ENCODE results near the gene OTUD1.
A peak's percentile ranks its signal among the peaks of the same experiment; 100 is the strongest.

The OTUD1 gene

DNA sequence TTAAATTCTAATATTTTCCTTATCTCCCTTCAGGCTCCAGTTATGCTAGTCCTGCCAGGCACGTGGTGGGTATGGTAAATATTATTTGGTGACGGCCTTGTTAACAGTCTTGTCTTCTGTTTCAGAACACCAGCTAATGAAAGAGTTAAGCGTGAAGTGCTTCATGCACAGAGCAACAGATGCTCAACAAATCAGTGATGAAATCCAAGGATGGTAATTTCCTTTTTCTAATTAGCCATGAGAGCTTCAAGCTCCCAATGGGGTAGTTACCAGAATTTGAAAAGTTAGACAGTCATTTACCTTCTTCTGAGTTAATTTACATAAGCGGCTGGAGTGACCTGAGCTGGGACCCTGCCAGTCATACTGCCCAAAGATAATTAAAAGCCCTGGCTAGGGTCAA, 1.9 kb upstream of the OTUD1 start:
- no peak overlapping the region for H3K4me3 ChIP-seq (replicated peaks; ENCODE audit: insufficient read depth, low read length)
- H3K27ac ChIP-seq (replicated peaks) = no peak overlapping the region
- H3K27me3 ChIP-seq (ENCODE audit: insufficient read depth, poor library complexity, severe bottlenecking) = no peaks in the 10 kb centered on the region
- no peak for TF ChIP-seq GABPA (IDR thresholded peaks at IDR 0.05; ENCODE audit: low read depth)
- TF ChIP-seq, protein P1, sequence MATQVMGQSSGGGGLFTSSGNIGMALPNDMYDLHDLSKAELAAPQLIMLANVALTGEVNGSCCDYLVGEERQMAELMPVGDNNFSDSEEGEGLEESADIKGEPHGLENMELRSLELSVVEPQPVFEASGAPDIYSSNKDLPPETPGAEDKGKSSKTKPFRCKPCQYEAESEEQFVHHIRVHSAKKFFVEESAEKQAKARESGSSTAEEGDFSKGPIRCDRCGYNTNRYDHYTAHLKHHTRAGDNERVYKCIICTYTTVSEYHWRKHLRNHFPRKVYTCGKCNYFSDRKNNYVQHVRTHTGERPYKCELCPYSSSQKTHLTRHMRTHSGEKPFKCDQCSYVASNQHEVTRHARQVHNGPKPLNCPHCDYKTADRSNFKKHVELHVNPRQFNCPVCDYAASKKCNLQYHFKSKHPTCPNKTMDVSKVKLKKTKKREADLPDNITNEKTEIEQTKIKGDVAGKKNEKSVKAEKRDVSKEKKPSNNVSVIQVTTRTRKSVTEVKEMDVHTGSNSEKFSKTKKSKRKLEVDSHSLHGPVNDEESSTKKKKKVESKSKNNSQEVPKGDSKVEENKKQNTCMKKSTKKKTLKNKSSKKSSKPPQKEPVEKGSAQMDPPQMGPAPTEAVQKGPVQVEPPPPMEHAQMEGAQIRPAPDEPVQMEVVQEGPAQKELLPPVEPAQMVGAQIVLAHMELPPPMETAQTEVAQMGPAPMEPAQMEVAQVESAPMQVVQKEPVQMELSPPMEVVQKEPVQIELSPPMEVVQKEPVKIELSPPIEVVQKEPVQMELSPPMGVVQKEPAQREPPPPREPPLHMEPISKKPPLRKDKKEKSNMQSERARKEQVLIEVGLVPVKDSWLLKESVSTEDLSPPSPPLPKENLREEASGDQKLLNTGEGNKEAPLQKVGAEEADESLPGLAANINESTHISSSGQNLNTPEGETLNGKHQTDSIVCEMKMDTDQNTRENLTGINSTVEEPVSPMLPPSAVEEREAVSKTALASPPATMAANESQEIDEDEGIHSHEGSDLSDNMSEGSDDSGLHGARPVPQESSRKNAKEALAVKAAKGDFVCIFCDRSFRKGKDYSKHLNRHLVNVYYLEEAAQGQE (IDR thresholded peaks at IDR 0.05; ENCODE audit: insufficient replicate concordance, low read depth) = no peak
- TF ChIP-seq, protein P2, sequence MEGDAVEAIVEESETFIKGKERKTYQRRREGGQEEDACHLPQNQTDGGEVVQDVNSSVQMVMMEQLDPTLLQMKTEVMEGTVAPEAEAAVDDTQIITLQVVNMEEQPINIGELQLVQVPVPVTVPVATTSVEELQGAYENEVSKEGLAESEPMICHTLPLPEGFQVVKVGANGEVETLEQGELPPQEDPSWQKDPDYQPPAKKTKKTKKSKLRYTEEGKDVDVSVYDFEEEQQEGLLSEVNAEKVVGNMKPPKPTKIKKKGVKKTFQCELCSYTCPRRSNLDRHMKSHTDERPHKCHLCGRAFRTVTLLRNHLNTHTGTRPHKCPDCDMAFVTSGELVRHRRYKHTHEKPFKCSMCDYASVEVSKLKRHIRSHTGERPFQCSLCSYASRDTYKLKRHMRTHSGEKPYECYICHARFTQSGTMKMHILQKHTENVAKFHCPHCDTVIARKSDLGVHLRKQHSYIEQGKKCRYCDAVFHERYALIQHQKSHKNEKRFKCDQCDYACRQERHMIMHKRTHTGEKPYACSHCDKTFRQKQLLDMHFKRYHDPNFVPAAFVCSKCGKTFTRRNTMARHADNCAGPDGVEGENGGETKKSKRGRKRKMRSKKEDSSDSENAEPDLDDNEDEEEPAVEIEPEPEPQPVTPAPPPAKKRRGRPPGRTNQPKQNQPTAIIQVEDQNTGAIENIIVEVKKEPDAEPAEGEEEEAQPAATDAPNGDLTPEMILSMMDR (IDR thresholded peaks at IDR 0.05; ENCODE audit: insufficient read depth, low read length) = no peak
- no peak for TF ChIP-seq SPI1 (IDR thresholded peaks at IDR 0.05; ENCODE audit: borderline replicate concordance, low read depth)
- TF ChIP-seq POLR2AphosphoS5 (IDR thresholded peaks at IDR 0.05; ENCODE audit: low read depth) = no peak
- DNase-seq (ENCODE audit: low read depth in 1 of 2, low spot score in 1 of 2) = no peak

DNA sequence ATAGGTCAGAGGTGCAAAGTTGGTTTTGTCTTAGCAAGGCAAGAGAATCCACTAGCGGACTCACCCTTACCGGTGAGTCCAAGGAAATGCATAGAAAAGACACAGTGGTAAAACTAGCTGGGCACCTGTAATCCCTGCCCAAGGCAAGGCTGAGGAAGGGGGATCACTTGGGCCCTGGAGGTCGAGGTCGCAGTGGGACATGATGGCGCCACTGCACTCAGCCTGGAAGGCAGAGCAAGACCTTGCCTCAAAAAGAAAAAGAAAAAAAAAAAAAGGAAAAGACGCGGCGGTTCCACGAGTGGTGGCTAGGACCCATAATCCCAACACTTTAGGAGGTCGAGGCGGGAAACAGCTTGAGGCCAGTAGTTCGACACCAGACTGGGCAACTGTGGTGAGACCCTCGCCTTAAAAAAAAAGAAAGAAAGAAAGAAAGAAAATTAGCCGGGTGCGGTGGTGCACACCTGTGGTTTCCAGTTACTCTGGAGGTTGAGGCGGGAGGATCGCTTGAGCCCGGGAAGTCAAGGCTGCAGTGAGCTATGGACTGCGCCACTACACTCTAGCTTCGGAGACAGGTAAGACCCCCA, 820 bp upstream of the OTUD1 start:
- no peak for DNase-seq (ENCODE audit: low read depth in 1 of 2, low spot score in 1 of 2)
- Histone ChIP-seq H3K27ac (replicated peaks) (no peak overlapping the region; the same call in 1 of the 2 replicates), H3K27me3 (ENCODE audit: insufficient read depth, poor library complexity, severe bottlenecking) (no peaks in the 10 kb centered on the region), H3K4me3 (replicated peaks; ENCODE audit: insufficient read depth, low read length) (peak overlapping the region; percentile 39)
- TF ChIP-seq, protein P2 (IDR thresholded peaks at IDR 0.05; ENCODE audit: insufficient read depth, low read length) = no peak

DNA sequence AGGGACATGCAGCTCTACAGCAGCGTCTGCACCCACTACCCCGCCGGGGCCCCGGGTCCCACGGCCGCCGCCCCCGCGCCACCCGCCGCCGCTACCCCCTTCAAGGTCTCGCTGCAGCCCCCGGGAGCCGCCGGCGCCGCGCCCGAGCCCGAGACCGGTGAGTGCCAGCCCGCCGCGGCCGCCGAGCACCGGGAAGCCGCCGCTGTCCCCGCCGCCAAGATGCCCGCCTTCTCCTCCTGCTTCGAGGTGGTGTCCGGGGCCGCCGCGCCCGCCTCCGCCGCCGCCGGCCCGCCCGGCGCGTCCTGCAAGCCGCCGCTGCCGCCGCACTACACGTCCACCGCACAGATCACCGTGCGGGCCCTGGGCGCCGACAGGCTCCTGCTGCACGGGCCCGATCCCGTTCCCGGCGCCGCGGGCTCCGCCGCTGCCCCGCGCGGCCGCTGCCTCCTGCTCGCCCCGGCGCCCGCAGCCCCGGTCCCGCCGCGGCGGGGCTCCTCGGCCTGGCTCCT, 631 bp downstream of the OTUD1 start:
- H3K27me3 ChIP-seq (ENCODE audit: insufficient read depth, poor library complexity, severe bottlenecking) = no peaks in the 10 kb centered on the region
- peak overlapping the region; percentile 60 for H3K4me3 ChIP-seq (replicated peaks; ENCODE audit: insufficient read depth, low read length)
- DNase-seq (ENCODE audit: low read depth in 1 of 2, low spot score in 1 of 2) = no peak
- H3K27ac ChIP-seq (replicated peaks) = peak overlapping the region; percentile 61
- TF ChIP-seq GABPA (IDR thresholded peaks at IDR 0.05; ENCODE audit: low read depth) = no peak
- no peak for TF ChIP-seq POLR2AphosphoS5 (IDR thresholded peaks at IDR 0.05; ENCODE audit: low read depth)
- TF ChIP-seq, protein P2 (IDR thresholded peaks at IDR 0.05; ENCODE audit: insufficient read depth, low read length) = no peak
- TF ChIP-seq, protein P1 (IDR thresholded peaks at IDR 0.05; ENCODE audit: insufficient replicate concordance, low read depth) = no peak
- no peak for TF ChIP-seq SPI1 (IDR thresholded peaks at IDR 0.05; ENCODE audit: borderline replicate concordance, low read depth)

Measured in HL-60 (cell line).